Stromal cell of bone marrow (primary cell): ENCODE measurements around the gene SCAF1.

Experiments
- DNase-seq: peaks from one replicate; pipeline ENCODE4 v3.0.0-alpha.2; 2012; ENCODE audit warnings: low read depth

Gene SCAF1, protein sequence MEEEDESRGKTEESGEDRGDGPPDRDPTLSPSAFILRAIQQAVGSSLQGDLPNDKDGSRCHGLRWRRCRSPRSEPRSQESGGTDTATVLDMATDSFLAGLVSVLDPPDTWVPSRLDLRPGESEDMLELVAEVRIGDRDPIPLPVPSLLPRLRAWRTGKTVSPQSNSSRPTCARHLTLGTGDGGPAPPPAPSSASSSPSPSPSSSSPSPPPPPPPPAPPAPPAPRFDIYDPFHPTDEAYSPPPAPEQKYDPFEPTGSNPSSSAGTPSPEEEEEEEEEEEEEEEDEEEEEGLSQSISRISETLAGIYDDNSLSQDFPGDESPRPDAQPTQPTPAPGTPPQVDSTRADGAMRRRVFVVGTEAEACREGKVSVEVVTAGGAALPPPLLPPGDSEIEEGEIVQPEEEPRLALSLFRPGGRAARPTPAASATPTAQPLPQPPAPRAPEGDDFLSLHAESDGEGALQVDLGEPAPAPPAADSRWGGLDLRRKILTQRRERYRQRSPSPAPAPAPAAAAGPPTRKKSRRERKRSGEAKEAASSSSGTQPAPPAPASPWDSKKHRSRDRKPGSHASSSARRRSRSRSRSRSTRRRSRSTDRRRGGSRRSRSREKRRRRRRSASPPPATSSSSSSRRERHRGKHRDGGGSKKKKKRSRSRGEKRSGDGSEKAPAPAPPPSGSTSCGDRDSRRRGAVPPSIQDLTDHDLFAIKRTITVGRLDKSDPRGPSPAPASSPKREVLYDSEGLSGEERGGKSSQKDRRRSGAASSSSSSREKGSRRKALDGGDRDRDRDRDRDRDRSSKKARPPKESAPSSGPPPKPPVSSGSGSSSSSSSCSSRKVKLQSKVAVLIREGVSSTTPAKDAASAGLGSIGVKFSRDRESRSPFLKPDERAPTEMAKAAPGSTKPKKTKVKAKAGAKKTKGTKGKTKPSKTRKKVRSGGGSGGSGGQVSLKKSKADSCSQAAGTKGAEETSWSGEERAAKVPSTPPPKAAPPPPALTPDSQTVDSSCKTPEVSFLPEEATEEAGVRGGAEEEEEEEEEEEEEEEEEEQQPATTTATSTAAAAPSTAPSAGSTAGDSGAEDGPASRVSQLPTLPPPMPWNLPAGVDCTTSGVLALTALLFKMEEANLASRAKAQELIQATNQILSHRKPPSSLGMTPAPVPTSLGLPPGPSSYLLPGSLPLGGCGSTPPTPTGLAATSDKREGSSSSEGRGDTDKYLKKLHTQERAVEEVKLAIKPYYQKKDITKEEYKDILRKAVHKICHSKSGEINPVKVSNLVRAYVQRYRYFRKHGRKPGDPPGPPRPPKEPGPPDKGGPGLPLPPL

DNA sequence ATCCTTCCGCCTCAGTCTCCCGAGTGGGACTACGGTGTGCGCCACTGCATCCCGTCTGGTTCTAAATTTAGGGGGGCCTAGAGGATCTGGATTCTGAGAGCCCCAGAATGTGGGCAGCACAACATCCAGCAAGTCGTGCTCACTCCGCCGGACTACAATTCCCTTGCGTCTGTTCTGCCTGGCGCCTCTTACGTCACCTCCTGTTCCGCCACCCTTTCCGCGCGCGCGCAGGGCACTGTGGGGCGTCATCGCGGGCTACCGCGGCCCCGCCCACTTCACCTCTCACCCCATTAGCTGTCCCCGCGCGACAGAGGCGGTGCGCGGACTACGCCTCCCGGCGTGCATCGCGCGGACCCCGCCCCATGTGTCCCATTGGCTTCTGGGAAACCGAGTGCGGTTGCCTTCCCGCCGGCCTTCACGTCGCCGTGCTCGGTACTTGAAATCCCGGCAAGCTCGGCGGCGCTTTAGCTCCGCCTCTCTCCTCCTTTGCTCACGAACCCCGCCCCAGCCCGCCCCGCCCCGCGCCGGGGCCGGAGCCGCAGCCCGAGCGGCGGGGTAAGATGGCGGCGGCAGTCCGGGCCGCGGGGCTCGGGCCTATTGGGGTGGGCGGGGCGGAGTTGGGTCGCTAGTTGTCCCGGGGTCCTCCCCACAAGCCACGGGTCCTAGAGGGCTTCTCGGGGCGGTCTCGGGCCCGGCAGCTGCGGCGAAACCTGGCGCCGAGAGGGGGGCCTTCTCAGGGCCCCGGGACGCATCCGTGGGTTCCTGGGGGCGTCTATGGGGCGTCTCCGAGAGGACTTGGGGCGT lies at the start of gene SCAF1:
TSS of gene SCAF1 (plus strand) at position 522 of the 804 bp plus-strand sequence. CDS start 2,818 bp downstream, outside the sequence.
- DNase-seq = peak; percentile 99

DNA sequence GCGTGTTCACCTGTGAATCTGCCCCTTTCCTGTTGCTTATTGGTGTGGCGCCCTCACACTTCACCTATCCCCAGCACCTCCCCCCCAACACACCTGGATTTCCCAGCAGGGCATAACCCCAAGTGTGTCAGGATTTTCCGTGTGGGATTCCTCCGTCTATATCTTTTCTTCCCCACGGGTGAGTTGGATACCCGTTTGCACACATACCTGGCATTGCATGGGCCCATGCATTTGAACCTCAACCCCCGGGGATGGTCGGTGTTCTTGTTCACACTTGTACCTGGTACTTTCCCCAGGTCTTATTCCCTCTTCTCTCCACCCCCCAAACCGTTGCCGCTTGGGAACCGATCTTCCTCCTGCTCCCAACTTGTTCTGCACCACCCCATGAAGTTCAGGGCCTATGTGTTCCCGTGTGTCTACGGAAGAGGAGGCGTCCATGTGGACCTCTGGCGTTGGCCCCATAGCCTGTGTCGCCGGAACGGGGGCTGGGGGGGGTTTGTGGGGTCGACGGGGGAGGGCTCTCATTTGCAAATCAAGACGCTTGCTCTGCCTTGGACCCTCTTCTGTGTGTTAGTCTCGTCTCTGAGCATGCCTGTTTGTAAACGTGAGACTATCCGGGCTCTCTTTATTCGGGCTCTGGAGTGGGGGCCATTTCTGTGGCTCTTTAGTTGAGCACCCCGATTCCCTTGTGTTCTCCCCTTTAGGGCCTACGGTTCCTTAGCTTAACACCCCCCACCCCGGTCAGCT lies 49.4 kb upstream of the SCAF1 start:
- no peak for DNase-seq

DNA sequence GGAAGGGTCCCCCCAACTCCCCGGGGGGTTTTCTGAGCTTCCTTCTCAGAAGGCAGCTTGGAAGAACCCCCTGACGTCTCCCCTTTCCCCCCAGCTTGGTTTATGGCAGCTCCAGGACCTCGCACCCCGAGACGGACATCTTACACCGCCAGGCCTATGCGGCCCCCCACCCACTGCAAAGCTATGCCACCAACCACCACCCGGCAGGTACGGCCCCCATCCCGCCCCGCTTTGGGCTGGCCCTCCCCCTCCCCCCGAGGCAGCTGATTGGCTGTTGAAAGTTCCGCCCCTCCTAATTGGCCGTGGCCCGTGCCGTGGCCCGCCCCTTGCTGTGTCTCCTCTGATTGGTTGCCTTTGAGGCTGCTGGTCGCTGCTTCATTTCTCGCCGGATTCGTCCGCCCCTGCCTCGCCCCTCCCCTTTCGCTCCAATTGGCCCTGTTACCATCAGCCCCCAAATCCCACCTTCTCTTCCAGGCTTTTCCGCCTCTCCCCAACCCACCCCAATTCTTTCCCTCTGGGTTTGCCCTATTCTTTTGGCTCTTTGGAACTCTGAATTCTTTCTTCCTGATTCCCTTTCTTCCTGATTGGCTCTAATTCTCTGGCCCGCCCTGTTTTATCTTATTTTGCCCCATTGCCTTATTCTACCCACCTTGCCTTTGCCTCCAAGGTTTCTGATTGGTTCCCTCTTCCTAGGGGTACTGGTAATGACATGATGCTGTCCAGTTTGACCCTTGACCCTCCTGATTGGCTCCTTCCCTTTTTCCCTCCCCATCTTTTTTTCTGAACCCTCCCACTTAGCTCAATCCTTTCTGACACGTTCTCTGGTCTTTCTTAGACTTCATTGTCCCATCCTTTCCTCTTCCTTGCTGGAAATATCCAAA lies 48.5 kb upstream of the SCAF1 start:
- DNase-seq = peak; percentile 84

DNA sequence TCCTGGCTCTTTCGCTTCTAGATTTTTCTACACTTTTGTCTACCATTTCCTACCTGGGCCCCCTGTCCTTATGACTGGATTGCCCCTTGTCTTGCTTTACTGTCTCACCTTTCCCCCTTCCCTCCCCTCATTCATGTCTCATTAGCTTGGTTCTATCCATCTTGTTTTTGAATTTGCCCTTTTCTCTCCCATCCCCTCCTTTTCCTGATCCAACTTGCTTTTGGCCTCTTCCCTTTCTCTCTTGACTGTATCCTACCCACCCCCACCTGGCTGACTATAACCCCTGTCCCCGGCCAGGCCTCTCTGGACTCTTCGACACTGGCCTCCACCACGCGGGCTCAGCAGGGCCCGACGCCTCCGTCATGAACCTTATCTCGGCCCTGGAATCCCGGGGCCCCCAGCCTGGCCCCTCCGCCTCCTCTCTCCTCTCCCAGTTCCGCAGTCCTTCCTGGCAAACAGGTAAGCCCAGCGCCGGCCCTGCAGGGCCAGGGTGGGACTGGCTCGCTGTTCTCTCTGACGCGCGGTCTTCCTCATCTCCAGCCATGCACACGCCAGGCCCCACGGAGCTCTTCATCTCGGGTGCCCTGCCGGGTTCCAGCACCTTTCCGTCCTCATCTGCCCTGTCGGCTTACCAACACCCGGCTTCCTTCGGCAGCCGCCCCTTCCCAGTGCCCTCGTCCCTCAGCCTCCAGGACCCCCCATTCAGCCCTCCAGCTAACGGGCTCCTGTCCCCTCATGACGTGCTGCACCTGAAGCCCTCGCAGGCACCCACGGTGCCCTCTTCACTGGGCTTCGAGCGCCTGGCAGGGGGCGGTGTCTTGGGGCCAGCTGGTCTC lies 47.6 kb upstream of the SCAF1 start:
- DNase-seq = no peak

DNA sequence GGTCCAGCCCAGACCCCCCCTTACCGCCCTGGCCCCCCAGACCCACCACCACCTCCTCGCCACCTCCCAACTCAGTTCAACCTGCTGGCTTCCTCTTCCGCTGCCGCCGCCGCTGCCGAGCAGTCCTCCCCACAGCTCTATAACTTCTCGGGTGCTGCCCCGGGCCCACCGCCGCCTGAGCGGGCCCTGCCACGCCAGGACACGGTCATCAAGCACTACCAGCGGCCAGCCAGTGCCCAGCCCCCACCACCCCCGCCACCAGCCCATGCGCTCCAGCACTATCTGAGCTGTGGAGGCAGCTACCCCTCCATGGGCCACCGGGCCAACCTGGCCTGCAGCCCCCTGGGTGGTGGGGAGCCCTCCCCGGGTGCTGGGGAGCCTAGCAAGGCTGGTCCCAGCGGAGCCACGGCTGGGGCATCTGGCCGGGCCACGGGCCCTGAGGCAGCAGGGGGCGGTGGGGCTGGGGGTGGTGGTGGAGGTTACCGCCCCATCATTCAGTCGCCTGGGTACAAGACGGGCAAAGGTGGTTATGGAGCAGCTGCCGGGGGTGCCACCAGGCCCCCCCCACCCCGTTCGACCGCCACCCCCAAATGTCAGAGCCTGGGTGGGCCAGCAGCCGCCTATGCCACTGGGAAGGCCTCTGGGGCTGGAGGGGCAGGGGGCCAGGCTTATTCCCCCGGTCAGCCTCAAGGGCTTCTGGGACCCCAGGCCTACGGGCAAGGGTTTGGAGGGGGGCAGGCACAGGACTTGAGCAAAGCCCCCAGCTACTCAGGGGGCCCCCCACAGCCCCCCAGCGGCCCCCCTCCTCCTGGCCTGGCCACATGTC lies 46.8 kb upstream of the SCAF1 start:
- DNase-seq = no peak

DNA sequence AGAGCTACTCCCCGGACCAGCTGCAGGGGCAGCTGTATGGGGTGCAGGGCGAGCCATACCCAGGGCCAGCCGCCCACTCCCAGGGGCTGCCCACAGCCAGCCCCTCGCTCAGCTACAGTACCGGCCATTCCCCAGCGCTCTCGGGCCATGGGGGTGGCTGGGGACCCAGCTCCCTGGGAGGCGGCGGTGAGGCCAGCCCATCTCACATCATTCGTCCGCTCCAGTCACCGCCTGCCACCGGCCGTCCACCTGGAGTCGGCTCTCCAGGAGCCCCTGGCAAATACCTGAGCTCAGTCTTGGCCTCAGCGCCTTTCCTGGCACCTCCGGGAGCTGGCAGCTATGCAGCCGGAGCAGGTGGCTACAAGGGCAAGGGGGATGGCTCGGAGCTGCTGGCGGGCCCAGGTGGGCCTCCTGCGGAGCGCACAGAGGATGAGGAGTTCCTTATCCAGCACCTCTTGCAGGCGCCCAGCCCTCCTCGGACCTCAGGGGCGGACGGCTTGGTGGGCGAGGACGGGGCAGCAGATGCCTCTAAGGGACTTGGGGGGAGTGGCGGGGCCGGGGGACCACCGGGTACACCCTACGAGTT lies 46.1 kb upstream of the SCAF1 start:
- no peak for DNase-seq

DNA sequence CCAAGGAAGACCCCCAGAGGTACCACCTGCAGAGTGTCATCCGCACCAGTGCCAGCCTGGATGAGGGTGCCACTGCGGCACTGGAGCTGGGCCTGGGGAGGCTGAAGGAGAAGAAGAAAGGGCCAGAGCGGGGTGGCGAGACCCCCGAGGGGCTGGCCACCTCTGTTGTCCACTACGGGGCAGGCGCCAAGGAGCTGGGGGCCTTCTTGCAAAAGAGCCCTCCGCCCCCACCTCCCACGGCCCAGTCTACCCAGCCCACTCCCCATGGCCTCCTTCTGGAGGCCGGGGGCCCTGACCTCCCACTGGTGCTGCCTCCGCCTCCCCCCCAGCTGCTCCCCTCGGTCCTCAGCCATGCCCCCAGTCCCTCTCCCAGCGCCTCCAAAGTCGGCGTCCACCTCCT lies 45.6 kb upstream of the SCAF1 start:
- DNase-seq = no peak

DNA sequence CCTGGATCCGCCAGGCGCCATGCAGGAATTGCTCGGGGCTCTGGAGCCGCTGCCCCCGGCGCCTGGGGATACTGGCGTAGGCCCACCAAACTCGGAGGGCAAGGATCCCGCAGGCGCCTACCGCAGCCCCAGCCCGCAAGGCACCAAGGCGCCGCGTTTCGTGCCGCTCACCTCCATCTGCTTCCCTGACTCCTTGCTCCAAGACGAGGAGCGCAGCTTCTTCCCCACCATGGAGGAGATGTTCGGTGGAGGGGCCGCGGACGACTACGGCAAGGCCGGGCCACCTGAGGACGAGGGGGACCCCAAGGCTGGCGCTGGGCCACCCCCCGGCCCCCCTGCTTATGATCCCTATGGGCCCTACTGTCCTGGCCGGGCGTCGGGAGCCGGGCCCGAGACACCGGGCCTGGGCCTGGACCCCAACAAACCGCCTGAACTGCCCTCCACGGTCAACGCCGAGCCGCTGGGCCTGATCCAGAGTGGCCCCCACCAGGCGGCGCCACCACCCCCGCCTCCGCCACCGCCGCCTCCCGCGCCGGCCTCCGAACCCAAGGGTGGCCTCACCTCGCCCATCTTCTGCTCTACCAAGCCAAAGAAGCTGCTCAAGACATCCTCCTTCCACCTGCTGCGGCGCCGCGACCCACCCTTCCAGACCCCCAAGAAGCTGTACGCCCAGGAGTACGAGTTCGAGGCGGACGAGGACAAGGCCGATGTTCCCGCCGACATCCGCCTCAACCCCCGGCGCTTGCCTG lies 44.9 kb upstream of the SCAF1 start:
- no peak for DNase-seq

DNA sequence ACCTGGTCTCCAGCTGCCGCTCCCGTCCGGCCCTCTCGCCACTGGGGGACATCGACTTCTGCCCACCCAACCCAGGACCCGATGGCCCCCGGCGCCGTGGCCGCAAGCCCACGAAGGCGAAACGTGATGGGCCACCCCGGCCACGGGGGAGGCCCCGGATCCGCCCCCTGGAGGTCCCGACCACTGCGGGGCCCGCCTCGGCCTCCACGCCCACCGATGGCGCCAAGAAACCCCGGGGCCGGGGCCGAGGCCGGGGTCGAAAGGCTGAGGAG lies 44.4 kb upstream of the SCAF1 start:
- DNase-seq = no peak

DNA sequence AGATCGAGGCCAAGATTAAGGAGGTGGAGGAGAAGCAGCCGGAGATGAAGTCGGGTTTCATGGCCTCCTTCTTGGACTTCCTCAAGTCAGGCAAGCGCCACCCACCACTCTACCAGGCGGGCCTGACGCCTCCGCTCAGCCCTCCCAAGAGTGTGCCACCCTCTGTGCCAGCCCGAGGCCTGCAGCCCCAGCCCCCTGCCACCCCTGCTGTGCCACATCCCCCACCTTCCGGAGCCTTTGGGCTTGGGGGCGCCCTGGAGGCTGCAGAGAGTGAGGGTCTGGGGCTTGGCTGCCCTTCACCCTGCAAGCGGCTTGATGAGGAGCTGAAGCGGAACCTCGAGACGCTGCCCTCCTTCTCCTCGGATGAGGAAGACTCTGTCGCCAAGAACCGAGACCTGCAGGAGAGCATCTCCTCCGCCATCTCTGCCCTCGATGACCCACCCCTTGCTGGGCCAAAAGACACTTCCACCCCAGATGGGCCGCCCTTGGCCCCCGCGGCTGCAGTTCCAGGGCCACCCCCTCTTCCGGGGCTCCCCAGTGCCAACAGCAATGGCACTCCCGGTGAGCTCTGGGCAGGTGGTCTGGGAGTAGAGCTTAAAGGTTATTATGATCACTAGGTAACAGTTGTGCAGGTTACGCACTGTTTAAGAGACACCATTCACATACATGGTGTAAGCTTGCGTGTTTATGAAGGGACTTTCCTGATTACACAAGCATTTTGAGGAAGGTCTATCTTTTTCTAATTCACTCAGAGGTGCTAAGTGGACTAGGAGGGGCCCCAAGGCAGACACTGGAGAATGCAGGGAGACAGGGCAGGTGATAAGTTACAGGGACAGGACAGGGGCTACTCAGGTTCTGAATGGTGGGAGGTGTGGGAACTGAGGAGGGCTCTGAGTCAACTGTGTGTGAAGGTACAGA lies 42.4 kb upstream of the SCAF1 start:
- DNase-seq = no peak

DNA sequence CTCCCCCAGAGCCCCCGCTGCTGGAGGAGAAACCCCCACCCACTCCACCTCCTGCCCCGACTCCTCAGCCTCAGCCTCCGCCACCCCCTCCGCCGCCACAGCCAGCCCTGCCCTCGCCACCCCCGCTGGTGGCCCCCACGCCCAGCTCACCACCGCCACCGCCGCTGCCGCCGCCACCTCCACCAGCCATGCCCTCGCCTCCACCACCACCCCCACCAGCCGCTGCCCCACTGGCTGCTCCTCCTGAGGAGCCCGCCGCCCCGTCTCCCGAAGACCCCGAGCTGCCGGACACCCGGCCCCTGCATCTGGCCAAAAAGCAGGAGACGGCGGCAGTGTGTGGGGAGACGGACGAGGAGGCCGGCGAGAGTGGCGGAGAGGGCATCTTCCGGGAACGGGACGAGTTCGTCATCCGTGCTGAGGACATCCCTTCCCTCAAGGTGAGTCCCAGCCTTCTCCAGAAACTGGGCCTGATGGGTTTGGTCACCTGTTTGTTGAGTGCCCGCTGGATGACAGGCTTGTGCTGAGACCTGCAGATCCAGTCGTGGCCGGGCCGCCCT lies 40.4 kb upstream of the SCAF1 start:
- no peak for DNase-seq

DNA sequence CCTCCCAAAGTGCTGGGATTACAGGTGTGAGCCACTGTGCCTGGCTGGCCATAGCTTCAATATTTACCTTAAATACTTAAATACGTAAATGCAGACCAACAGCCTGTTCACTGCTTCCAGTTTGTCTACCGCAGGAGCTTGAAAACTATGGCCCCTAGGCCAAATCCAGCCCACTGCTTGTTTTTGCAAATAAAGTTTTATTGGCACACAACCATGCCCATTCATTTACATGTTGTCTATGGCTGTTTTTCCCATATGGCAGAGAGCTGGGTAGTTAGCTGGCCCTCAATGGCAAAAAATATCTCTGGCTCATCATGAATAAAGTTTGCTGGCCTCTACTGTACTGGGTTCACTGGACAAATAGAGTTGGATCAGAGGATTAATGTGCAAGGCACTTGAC lies 39.2 kb upstream of the SCAF1 start:
- no peak for DNase-seq

DNA sequence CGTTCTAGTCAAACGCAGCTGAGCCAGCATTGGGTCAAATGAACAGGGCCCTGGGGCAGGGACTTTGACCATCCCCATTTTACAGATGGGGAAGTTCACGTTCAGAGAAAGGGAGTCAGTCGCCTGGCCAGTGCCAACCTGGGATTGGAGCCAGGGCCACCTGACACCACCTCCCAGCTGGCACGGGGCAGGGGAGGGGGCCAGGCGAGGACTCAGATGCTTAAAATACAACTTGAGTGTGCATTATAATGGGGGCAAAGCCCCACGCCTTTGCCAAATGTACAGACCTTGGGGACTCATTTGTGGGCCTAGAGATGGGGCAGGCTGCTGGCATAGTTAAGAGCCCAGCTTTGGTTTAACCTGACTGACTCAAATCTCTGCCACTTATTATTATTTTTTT lies 36.4 kb upstream of the SCAF1 start:
- DNase-seq = no peak

DNA sequence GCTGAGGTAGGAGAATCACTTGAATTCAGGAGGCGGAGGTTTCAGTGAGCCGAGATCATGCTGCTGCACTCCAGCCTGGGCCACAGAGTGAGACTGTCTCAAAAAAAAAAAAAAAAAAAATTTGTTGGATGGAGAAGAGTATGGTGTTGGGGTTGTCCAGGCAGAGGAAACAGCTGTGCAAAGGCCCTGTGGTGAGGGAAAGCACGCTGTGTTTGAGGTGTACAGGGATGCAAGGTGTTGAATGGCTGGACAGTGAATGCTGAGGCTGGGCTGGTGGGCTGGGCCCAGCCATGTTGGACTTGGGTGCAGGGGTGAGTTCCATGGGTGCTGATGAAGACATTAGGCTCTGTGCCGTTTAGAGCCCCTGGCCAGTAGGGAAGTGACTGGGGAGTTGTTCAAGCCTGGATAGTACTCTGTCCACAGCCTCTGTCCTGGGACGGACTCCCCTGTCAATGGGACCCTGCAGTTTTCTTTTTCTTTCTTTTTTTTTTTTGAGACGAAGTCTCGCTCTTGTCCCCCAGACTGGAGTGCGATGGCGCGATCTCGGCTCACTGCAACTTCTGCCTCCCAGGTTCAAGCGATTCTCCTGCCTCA lies 32.4 kb upstream of the SCAF1 start:
- no peak for DNase-seq

DNA sequence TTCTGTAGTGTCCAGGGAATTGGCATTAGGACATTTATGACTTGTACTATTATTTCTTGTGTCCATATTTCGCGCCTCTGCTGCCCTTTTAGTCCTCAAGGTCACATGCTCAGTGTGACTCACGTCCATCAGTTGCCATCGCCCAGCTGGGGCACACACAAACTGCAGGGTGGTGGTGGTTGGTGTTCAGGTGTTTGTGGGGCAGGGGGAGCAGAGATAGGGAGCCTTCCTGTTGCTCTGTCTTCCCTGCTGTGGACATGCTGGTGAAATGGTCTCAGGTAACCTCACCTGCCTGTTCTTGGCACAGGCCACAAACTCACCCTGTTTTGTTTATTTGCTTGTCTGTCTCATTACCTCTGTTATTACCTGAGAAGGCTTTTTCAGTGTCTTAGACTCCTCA lies 28.6 kb upstream of the SCAF1 start:
- DNase-seq = no peak
